Measurements from ENCODE around the gene OXSR1. TPM values are rescaled to one million over a fixed set of nuclear protein-coding genes. Genes with fewer than 3 reads are reported as not detected.
A peak's percentile ranks its signal among the peaks of the same experiment; 100 is the strongest.

The OXSR1 gene
- total RNA-seq, 1 donor from 2014 or later: 41.1 TPM

- peaks cover 6% of the 10 kb centered on the region for H3K27me3 Mint-ChIP-seq
- TF ChIP-seq CTCF (conservative IDR thresholded peaks at IDR 0.05): no peak
Observed at GRCh38 chr3:38118421-38119247, 46.7 kb upstream of the OXSR1 start.

GRCh38 chr3:38119248-38119544, 46.1 kb upstream of the OXSR1 start:
- H3K36me3 Mint-ChIP-seq: peaks cover 8% of the 10 kb centered on the region

More at GRCh38 chr3:38118421-38119247, 46.7 kb upstream of the OXSR1 start:
- H3K4me3 Mint-ChIP-seq: no peak overlapping the region
- H3K4me1 Mint-ChIP-seq (ENCODE audit: unreplicated experiment): no peaks in the 10 kb centered on the region
- no peaks in the 10 kb centered on the region for H3K9me3 Mint-ChIP-seq
- H3K27ac Mint-ChIP-seq: no peak overlapping the region
- no peak for DNase-seq (ENCODE audit: extremely low spot score, unreplicated experiment)
- H3K36me3 Mint-ChIP-seq: peaks cover 8% of the 10 kb centered on the region

GRCh38 chr3:38119821-38120692, 45.3 kb upstream of the OXSR1 start:
- Mint-ChIP-seq H3K27ac (peak overlapping the region; percentile 8), H3K36me3 (peaks cover 12% of the 10 kb centered on the region), H3K9me3 (no peaks in the 10 kb centered on the region), H3K4me3 (no peak overlapping the region), H3K27me3 (peaks cover 6% of the 10 kb centered on the region), H3K4me1 (ENCODE audit: unreplicated experiment) (no peaks in the 10 kb centered on the region)
- no peak for DNase-seq (ENCODE audit: extremely low spot score, unreplicated experiment)
- no peak for TF ChIP-seq CTCF (conservative IDR thresholded peaks at IDR 0.05)

More at GRCh38 chr3:38119248-38119544, 46.1 kb upstream of the OXSR1 start:
- TF ChIP-seq CTCF (conservative IDR thresholded peaks at IDR 0.05): no peak
- H3K27me3 Mint-ChIP-seq: peaks cover 6% of the 10 kb centered on the region
- H3K4me1 Mint-ChIP-seq (ENCODE audit: unreplicated experiment): no peaks in the 10 kb centered on the region
- no peak for DNase-seq (ENCODE audit: extremely low spot score, unreplicated experiment)
- H3K27ac Mint-ChIP-seq: no peak overlapping the region
- no peaks in the 10 kb centered on the region for H3K9me3 Mint-ChIP-seq
- no peak overlapping the region for H3K4me3 Mint-ChIP-seq

- no peaks in the 10 kb centered on the region for H3K9me3 Mint-ChIP-seq
- no peak overlapping the region for H3K27ac Mint-ChIP-seq
- no peak for TF ChIP-seq CTCF (conservative IDR thresholded peaks at IDR 0.05)
- no peak for DNase-seq (ENCODE audit: extremely low spot score, unreplicated experiment)
- H3K27me3 Mint-ChIP-seq: peaks cover 1% of the 10 kb centered on the region
- peaks cover 15% of the 10 kb centered on the region for H3K36me3 Mint-ChIP-seq
- no peak overlapping the region for H3K4me3 Mint-ChIP-seq
- H3K4me1 Mint-ChIP-seq (ENCODE audit: unreplicated experiment): no peaks in the 10 kb centered on the region
Observed at GRCh38 chr3:38120693-38121450, 44.5 kb upstream of the OXSR1 start.

- Mint-ChIP-seq H3K4me1 (ENCODE audit: unreplicated experiment) (no peaks in the 10 kb centered on the region), H3K27ac (no peak overlapping the region), H3K36me3 (peaks cover 15% of the 10 kb centered on the region), H3K4me3 (no peak overlapping the region), H3K27me3 (no peaks in the 10 kb centered on the region), H3K9me3 (no peaks in the 10 kb centered on the region)
- DNase-seq (ENCODE audit: extremely low spot score, unreplicated experiment): no peak
- TF ChIP-seq CTCF (conservative IDR thresholded peaks at IDR 0.05): no peak
Observed at GRCh38 chr3:38121451-38121831, 43.9 kb upstream of the OXSR1 start.
